Activated T-cell treated with anti-CD3 and anti-CD28 coated beads for 48 hours (primary cell): Measurements from ENCODE around the gene CDKN1A.
A peak's percentile ranks its signal among the peaks of the same experiment; 100 is the strongest.

Source experiments
- DNase-seq: peaks from one replicate; pipeline ENCODE4 v3.0.0-alpha.2; 2020; ENCODE audit warnings: low read depth

CDKN1A gene

DNA sequence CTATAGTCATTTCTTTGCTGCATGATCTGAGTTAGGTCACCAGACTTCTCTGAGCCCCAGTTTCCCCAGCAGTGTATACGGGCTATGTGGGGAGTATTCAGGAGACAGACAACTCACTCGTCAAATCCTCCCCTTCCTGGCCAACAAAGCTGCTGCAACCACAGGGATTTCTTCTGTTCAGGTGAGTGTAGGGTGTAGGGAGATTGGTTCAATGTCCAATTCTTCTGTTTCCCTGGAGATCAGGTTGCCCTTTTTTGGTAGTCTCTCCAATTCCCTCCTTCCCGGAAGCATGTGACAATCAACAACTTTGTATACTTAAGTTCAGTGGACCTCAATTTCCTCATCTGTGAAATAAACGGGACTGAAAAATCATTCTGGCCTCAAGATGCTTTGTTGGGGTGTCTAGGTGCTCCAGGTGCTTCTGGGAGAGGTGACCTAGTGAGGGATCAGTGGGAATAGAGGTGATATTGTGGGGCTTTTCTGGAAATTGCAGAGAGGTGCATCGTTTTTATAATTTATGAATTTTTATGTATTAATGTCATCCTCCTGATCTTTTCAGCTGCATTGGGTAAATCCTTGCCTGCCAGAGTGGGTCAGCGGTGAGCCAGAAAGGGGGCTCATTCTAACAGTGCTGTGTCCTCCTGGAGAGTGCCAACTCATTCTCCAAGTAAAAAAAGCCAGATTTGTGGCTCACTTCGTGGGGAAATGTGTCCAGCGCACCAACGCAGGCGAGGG is 594 bp upstream of the CDKN1A start:
- no peak for DNase-seq

GRCh38 chr6:36679043-36679833 is 724 bp downstream of the CDKN1A start:
- no peak for DNase-seq

DNA sequence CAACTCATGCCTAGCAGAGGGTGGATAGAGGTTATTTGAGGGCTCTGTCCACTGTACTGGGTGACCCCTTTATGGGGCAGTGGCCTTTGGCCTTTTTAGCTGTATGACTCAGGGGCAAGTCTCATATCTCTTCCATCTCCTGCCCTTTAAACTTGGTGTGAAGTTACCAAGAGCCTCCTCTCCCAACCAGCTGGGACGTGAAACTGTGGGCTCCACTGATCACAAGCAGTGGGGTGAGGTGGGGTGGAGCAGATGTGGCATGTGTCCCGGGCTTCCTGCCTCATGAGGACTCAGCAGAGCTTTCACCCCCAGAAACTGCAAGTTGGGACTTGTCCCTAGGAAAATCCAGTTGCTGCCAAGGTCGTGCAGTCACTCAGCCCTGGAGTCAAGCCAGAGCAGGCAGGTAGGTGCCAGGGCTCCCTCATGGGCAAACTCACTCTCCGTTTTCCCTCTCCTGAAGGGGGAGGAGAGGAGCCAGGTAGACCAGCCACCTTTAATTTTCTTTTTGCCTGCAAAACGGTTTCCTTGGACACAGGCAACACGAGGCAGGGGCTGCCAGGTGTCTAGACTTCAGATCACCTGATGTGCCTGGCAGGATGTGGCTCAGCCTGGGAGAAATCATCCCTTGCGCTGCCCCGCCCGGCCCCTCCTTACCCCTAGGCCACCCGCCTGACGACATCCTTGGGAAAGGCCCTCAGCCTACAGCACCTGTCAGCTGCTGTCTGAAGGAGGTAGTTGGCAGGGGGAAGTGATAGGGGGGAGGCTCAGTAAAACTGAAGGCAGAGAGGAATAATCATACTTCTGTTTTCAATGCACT is 4.0 kb downstream of the CDKN1A start:
- peak; percentile 51 for DNase-seq

DNA sequence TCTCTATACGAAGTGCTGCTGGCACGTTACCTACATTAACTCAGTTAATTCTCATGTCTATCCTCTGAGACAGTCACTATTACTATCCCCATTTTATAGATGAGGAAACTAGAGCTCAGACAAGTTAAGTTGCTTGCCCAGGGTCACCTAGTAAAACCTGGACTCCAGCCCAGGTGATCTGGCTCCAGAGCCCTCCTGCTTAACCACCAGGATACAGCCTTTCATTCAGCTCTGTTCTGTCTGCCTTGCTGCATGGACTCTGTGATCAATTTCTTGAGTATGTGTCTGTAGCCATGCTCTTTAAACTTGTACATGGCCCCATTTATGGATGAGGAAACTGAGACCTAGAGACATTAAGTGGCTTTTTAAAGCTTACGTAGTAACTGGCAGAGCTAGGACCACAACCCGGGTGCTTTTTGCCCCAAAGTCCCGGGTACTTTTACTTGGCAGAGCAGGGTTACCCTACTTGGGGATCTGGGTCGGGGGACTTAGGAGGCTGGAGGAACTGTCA is 4.7 kb downstream of the CDKN1A start:
- no peak for DNase-seq

GRCh38 chr6:36683656-36684446 is 5.3 kb downstream of the CDKN1A start:
- no peak for DNase-seq

DNA sequence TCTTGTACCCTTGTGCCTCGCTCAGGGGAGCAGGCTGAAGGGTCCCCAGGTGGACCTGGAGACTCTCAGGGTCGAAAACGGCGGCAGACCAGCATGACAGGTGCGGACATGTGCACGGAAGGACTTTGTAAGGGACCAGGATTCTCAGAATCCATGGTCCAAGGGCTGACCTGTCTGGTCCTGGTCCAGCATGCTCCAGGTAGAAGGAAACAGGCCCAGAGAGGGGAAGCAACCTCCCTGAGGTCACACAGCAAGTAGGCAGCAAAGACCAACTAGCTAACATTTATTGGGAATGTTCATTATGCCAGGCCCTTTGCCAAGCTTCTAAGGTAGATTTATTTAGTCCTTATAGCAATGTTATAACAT is 5.9 kb downstream of the CDKN1A start:
- no peak for DNase-seq

DNA sequence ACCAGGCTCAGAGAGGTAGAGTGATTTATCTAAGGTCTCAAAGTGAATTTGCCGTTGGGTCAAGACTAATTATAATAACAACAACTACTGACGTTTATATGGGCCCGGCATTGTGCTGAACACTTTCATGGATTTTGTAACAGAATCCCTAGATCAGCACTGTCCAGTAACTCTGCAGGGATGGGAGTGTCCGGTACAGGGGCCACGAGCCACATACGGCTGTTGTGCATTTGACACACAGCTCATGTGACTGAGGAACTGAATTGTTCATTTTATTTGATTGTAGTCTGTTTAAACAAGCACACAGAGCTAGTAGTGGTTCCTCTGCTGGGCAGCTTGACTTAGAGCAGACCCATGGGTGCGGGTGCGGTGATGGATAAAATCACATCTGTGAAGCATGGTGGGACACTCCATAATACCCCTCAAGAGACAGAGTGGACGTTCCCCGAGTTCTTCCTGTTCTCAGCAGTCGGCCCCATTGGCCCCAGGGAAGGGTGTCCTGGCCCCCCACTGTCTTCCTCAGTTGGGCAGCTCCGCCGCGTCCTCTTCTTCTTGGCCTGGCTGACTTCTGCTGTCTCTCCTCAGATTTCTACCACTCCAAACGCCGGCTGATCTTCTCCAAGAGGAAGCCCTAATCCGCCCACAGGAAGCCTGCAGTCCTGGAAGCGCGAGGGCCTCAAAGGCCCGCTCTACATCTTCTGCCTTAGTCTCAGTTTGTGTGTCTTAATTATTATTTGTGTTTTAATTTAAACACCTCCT is 6.8 kb downstream of the CDKN1A start:
- DNase-seq = no peak

- no peak for DNase-seq
Measured at GRCh38 chr6:36685926-36686667, 7.6 kb downstream of the CDKN1A start.

DNA sequence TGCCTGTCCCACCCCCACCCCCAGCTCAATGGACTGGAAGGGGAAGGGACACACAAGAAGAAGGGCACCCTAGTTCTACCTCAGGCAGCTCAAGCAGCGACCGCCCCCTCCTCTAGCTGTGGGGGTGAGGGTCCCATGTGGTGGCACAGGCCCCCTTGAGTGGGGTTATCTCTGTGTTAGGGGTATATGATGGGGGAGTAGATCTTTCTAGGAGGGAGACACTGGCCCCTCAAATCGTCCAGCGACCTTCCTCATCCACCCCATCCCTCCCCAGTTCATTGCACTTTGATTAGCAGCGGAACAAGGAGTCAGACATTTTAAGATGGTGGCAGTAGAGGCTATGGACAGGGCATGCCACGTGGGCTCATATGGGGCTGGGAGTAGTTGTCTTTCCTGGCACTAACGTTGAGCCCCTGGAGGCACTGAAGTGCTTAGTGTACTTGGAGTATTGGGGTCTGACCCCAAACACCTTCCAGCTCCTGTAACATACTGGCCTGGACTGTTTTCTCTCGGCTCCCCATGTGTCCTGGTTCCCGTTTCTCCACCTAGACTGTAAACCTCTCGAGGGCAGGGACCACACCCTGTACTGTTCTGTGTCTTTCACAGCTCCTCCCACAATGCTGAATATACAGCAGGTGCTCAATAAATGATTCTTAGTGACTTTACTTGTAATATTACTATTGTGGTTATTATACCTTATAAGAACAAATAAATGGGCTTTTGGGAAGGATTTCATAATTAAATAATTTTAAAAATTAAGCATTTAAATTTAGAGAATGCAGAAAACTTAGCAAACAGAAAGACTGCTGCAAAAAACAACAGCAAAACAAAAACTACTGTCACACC is 8.4 kb downstream of the CDKN1A start:
- DNase-seq = no peak

DNA sequence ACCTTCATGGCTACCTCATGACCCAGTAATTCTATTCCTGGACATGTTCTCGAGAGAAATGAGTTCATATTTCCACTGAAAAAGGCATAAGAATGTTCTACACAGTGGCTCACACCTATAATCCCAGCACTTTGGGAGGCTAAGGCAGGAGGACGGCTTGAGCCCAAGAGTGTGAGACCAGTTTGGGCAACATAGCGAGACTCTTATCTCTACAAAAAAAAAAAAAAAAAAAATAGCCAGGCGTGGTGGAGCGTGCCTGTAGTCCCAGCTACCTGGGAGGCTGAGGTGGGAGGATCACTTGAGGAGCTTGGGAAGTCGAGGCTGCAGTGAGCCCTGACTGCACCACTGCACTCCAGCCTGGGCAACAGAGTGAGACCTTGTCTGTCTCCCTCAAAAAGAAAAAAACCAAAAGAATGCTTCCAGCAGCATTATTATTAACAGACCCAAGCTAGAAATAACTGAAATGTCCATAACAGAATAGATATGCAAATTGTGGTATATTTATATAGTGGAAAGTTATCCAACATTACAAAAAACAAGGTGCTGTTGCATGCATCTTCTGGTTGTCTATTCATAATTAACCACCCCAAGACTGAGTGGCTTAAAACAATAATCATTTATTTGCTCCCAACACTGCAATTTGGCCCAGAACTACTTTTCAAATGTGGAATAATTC is 9.7 kb downstream of the CDKN1A start:
- no peak for DNase-seq

- no peak for DNase-seq
Measured at GRCh38 chr6:36688739-36689075, 10.2 kb downstream of the CDKN1A start.

DNA sequence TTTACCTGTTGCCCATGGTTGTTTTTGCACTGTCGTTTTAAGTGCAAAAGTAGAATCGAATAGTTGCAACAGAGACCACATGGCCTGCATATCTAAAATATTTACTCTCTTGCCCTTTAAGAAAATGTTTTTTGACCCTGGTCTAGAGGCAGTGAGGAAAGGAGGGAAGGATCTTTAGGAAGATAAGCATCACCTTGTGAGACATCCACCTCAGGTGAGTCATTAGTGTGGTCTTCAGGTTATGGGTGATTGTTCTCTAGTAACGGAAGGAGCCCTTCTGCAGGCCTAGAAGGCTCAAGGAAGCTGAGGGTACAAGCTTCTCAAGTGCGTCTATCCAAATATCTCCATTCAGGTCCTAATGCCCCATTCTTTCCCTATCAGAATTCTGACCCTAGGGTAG is 12.5 kb downstream of the CDKN1A start:
- DNase-seq = no peak

GRCh38 chr6:36691612-36692011 is 13.1 kb downstream of the CDKN1A start:
- no peak for DNase-seq

DNA sequence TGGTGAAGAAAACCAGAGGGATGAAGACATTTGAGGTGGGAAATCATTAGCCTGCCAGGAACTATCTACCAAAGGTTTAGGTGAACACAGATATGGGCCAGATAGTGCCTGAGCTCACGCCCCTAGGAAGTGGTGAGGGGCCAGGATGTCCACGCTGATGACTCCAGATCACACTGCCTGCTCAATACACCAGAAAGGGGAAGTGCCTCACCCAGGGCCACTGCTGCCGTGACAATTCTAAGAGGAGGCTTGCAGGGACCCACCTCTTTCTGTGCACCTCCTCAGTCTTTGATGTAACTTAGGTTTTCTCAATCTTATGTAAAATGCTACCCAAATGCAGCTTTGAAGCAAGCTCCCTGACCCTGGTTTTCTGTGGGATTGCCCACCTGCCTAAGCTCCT is 13.7 kb downstream of the CDKN1A start:
- no peak for DNase-seq

GRCh38 chr6:36692861-36693702 is 14.6 kb downstream of the CDKN1A start:
- no peak for DNase-seq

- DNase-seq = no peak
Measured at GRCh38 chr6:36694616-36695015, 16.1 kb downstream of the CDKN1A start.

- DNase-seq = no peak
Measured at GRCh38 chr6:36695414-36695813, 16.9 kb downstream of the CDKN1A start.

GRCh38 chr6:36697481-36697903 is 19.0 kb downstream of the CDKN1A start, which contains the start of gene RAB44:
TSS of gene RAB44 (plus strand) at chr6:36697826. CDS start at chr6:36704236, 6,410 bp downstream.
- DNase-seq = no peak
